HG03060 (cell line): ENCODE measurements around the gene UBE2I.

ENCODE experiments used
- ATAC-seq: cut with Tn5 transposase; IDR thresholded peaks from one replicate; pipeline ENCODE4 v1.9.1; 2021; ENCODE audit warnings: low read depth, moderate number of reproducible peaks; ENCODE audit not compliant: unreplicated experiment

Gene UBE2I

GRCh38 chr16:1341495-1342420 is 32.3 kb downstream of the UBE2I start:
- ATAC-seq, result no peak

- ATAC-seq, result peak; percentile 81
Measured at GRCh38 chr16:1342526-1343427, 33.3 kb downstream of the UBE2I start.

GRCh38 chr16:1343428-1344242 is 34.2 kb downstream of the UBE2I start:
- ATAC-seq, result no peak

- ATAC-seq, result no peak
Measured at GRCh38 chr16:1344499-1344898, 35.1 kb downstream of the UBE2I start.

- no peak for ATAC-seq
Measured at GRCh38 chr16:1345087-1345486, 35.7 kb downstream of the UBE2I start.

- no peak for ATAC-seq
Measured at GRCh38 chr16:1345651-1346421, 36.4 kb downstream of the UBE2I start.

GRCh38 chr16:1346422-1347285 is 37.2 kb downstream of the UBE2I start:
- ATAC-seq, result no peak

GRCh38 chr16:1347286-1347855 is 37.9 kb downstream of the UBE2I start:
- ATAC-seq, result no peak

GRCh38 chr16:1347962-1348361 is 38.5 kb downstream of the UBE2I start:
- no peak for ATAC-seq

GRCh38 chr16:1348441-1348840 is 39.0 kb downstream of the UBE2I start:
- ATAC-seq, result no peak

- ATAC-seq, result no peak
Measured at GRCh38 chr16:1348926-1349325, 39.5 kb downstream of the UBE2I start.

GRCh38 chr16:1349351-1349750 is 39.9 kb downstream of the UBE2I start:
- ATAC-seq, result no peak

- ATAC-seq, result no peak
Measured at GRCh38 chr16:1349951-1350350, 40.5 kb downstream of the UBE2I start.

- no peak for ATAC-seq
Measured at GRCh38 chr16:1350691-1351090, 41.3 kb downstream of the UBE2I start.

GRCh38 chr16:1351215-1351581 is 41.8 kb downstream of the UBE2I start:
- no peak for ATAC-seq

GRCh38 chr16:1351582-1352362 is 42.3 kb downstream of the UBE2I start, which contains the start of the genes GNPTG and TSR3:
TSS of gene GNPTG (plus strand) at chr16:1351931. CDS start at chr16:1351966, 35 bp downstream.
TSS of gene TSR3 (minus strand) at chr16:1351878. CDS start at chr16:1351804, 74 bp downstream.
- ATAC-seq, result no peak

- no peak for ATAC-seq
Measured at GRCh38 chr16:1354815-1355540, 45.5 kb downstream of the UBE2I start.
